Subcutaneous adipose tissue (tissue), 4 donors: ENCODE data around the gene DAD1. TPM values are rescaled to one million over a fixed set of nuclear protein-coding genes. Genes with fewer than 3 reads are reported as not detected.

Source experiments
- CTCF ChIP-seq: fragments of 450-650 bp; IDR thresholded peaks from one replicate; pipeline ENCODE4 v1.5.1; 2016; ENCODE audit warnings: low read depth, mild to moderate bottlenecking, control low read depth, antibody characterized with exemption, moderate library complexity
- total RNA-seq, 4 donors: library from RNA; depleted of rRNA; stranded (reverse); fragments of >200 nt; gene quantifications; one replicate each; pipeline ENCODE4 v1.1.0, GENCODE V29; 2016

Gene DAD1
- total RNA-seq, 4 donors from 2014 or later = 114 to 356 (median 179) TPM

GRCh38 chr14:22542360-22542759 is 46.7 kb downstream of the DAD1 start:
- TF ChIP-seq CTCF = no peak

- no peak for TF ChIP-seq CTCF
Observed at GRCh38 chr14:22541721-22542120, 47.3 kb downstream of the DAD1 start.

- TF ChIP-seq CTCF = no peak
Observed at GRCh38 chr14:22540811-22541360, 48.1 kb downstream of the DAD1 start.

GRCh38 chr14:22540293-22540692 is 48.7 kb downstream of the DAD1 start:
- TF ChIP-seq CTCF = no peak

- no peak for TF ChIP-seq CTCF
Observed at GRCh38 chr14:22539831-22540230, 49.2 kb downstream of the DAD1 start.

- no peak for TF ChIP-seq CTCF
Observed at GRCh38 chr14:22538671-22539228, 50.3 kb downstream of the DAD1 start.

- no peak for TF ChIP-seq CTCF
Observed at GRCh38 chr14:22537436-22538310, 51.4 kb downstream of the DAD1 start.
